ENCODE results near the gene TMEM63B. TPM values are rescaled to one million over a fixed set of nuclear protein-coding genes. Genes with fewer than 3 reads are reported as not detected.

TMEM63B gene
- total and polyA plus RNA-seq, 2 experiments from 2014 or later: 51.7 to 52.4 TPM

GRCh38 chr6:44080561-44081521 lies 46.5 kb upstream of the TMEM63B start:
- no peaks in the 10 kb centered on the region for H3K9me3 ChIP-seq (ENCODE audit: low read depth)
- H3K4me3 ChIP-seq: no peak overlapping the region
- TF ChIP-seq CTCF (IDR thresholded peaks at IDR 0.05; ENCODE audit: low read depth, low read length): no peak
- H3K36me3 ChIP-seq: no peaks in the 10 kb centered on the region
- DNase-seq (ENCODE audit: low read depth in 1 of 2, low spot score in 1 of 2): no peak
- H3K27me3 ChIP-seq: no peaks in the 10 kb centered on the region
- peaks cover 35% of the 10 kb centered on the region for H3K4me1 ChIP-seq (ENCODE audit: low read depth)
- no peak overlapping the region for H3K27ac ChIP-seq

GRCh38 chr6:44081753-44082152 lies 45.6 kb upstream of the TMEM63B start:
- DNase-seq (ENCODE audit: low read depth in 1 of 2, low spot score in 1 of 2): no peak
- no peaks in the 10 kb centered on the region for H3K9me3 ChIP-seq (ENCODE audit: low read depth)
- no peak overlapping the region for H3K27ac ChIP-seq
- no peak overlapping the region for H3K4me3 ChIP-seq
- no peaks in the 10 kb centered on the region for H3K36me3 ChIP-seq
- no peak for TF ChIP-seq CTCF (IDR thresholded peaks at IDR 0.05; ENCODE audit: low read depth, low read length)
- H3K4me1 ChIP-seq (ENCODE audit: low read depth): peaks cover 28% of the 10 kb centered on the region
- no peaks in the 10 kb centered on the region for H3K27me3 ChIP-seq

GRCh38 chr6:44082872-44083321 lies 44.5 kb upstream of the TMEM63B start:
- DNase-seq (ENCODE audit: low read depth in 1 of 2, low spot score in 1 of 2): no peak
- Histone ChIP-seq H3K36me3 (no peaks in the 10 kb centered on the region), H3K4me1 (ENCODE audit: low read depth) (peaks cover 16% of the 10 kb centered on the region), H3K27me3 (no peaks in the 10 kb centered on the region), H3K4me3 (no peak overlapping the region), H3K9me3 (ENCODE audit: low read depth) (no peaks in the 10 kb centered on the region), H3K27ac (no peak overlapping the region)
- no peak for TF ChIP-seq CTCF (IDR thresholded peaks at IDR 0.05; ENCODE audit: low read depth, low read length)

GRCh38 chr6:44084231-44085014 lies 42.9 kb upstream of the TMEM63B start:
- H3K4me3 ChIP-seq: no peak overlapping the region
- H3K36me3 ChIP-seq: no peaks in the 10 kb centered on the region
- H3K9me3 ChIP-seq (ENCODE audit: low read depth): no peaks in the 10 kb centered on the region
- peaks cover 15% of the 10 kb centered on the region for H3K4me1 ChIP-seq (ENCODE audit: low read depth)
- no peak for TF ChIP-seq CTCF (IDR thresholded peaks at IDR 0.05; ENCODE audit: low read depth, low read length)
- peak overlapping the region; percentile 86 for H3K27ac ChIP-seq
- no peaks in the 10 kb centered on the region for H3K27me3 ChIP-seq
- DNase-seq (ENCODE audit: low read depth in 1 of 2, low spot score in 1 of 2): peak; percentile 37 to 66

- DNase-seq (ENCODE audit: low read depth in 1 of 2, low spot score in 1 of 2): no peak
- TF ChIP-seq CTCF (IDR thresholded peaks at IDR 0.05; ENCODE audit: low read depth, low read length): no peak
- peak overlapping the region; percentile 86 for H3K27ac ChIP-seq
- H3K27me3 ChIP-seq: no peaks in the 10 kb centered on the region
- H3K4me3 ChIP-seq: no peak overlapping the region
- peaks cover 15% of the 10 kb centered on the region for H3K4me1 ChIP-seq (ENCODE audit: low read depth)
- no peaks in the 10 kb centered on the region for H3K36me3 ChIP-seq
- H3K9me3 ChIP-seq (ENCODE audit: low read depth): no peaks in the 10 kb centered on the region
Observed at GRCh38 chr6:44085219-44085618, 42.1 kb upstream of the TMEM63B start.
